ENCODE measurements around the gene E2F2.

DNA sequence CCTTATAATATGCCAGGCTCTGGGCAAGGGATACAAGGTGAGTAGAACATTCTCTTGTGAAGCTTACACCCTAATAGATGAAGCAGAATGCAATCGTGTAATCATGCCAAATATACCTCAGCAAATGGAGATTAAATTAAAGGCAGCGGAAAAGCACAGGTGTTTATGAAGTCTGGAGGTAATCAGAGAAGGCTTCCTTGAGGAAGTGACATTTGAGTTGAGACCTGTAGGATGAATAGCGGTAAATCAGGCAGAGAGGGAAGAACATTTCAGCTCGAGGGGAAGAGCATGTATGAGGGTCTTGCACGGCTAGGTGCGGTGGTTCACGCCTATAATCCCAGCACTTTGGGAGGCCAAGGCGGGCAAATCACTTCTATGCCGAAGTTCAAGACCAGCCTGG, 13.5 kb downstream of the E2F2 start:
- TF ChIP-seq, protein P1, sequence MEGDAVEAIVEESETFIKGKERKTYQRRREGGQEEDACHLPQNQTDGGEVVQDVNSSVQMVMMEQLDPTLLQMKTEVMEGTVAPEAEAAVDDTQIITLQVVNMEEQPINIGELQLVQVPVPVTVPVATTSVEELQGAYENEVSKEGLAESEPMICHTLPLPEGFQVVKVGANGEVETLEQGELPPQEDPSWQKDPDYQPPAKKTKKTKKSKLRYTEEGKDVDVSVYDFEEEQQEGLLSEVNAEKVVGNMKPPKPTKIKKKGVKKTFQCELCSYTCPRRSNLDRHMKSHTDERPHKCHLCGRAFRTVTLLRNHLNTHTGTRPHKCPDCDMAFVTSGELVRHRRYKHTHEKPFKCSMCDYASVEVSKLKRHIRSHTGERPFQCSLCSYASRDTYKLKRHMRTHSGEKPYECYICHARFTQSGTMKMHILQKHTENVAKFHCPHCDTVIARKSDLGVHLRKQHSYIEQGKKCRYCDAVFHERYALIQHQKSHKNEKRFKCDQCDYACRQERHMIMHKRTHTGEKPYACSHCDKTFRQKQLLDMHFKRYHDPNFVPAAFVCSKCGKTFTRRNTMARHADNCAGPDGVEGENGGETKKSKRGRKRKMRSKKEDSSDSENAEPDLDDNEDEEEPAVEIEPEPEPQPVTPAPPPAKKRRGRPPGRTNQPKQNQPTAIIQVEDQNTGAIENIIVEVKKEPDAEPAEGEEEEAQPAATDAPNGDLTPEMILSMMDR (IDR thresholded peaks at IDR 0.05; ENCODE audit: low read depth, low read length): no peak
- TF ChIP-seq POLR2A (IDR thresholded peaks at IDR 0.05; ENCODE audit: extremely low read depth, insufficient read length) (no peak), MYC (IDR thresholded peaks at IDR 0.05; ENCODE audit: low read depth, low read length) (no peak)
- TF ChIP-seq, protein P2, sequence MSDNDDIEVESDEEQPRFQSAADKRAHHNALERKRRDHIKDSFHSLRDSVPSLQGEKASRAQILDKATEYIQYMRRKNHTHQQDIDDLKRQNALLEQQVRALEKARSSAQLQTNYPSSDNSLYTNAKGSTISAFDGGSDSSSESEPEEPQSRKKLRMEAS (IDR thresholded peaks at IDR 0.05; ENCODE audit: low read depth, low read length): no peak
